Prostate gland (tissue), 2 donors: ENCODE results near the gene BICD1. TPM values are rescaled to one million over a fixed set of nuclear protein-coding genes. Genes with fewer than 3 reads are reported as not detected.

Experiments used
- DNase-seq: peaks from one replicate; pipeline ENCODE4 v3.0.0-alpha.2; 2019; ENCODE audit warnings: low spot score
- H3K27ac ChIP-seq, 2 donors: fragments of 200-600 bp; sonication (generic); 2 replicates each; pipeline ENCODE4 v1.5.1; 2017 to 2019
- H3K27me3 ChIP-seq: fragments of 200-600 bp; sonication (generic); replicated peaks from 2 replicates; pipeline ENCODE4 v1.5.1; 2019; ENCODE audit not compliant: insufficient read depth
- H3K36me3 ChIP-seq, 2 donors: fragments of 200-600 bp; sonication (generic); 1 replicate in 1 of 2; 2 replicates in 1 of 2; pipeline versions ENCODE4 v1.5.1 to v1.8.1; 2017 to 2019
- H3K4me1 ChIP-seq: fragments of 200-600 bp; sonication (generic); replicated peaks from 2 replicates; pipeline ENCODE4 v1.5.1; 2019
- H3K4me3 ChIP-seq, 2 donors: fragments of 200-600 bp; sonication (generic); 2 replicates each; pipeline ENCODE4 v1.5.1; 2017 to 2019
- H3K9me3 ChIP-seq: fragments of 200-600 bp; sonication (generic); 2 replicates; pipeline ENCODE4 v1.5.1; 2017
- POLR2A ChIP-seq: fragments of 450-650 bp; IDR thresholded peaks from one replicate; pipeline ENCODE4 v1.6.1; 2016; ENCODE audit warnings: antibody characterized with exemption, mild to moderate bottlenecking
- POLR2AphosphoS5 ChIP-seq: sonication (generic); formaldehyde crosslinking; IDR thresholded peaks from one replicate; pipeline ENCODE4 v1.6.1; 2017; ENCODE audit warnings: antibody characterized with exemption
- WGBS: methylation state at CpG from one replicate; pipeline ENCODE4 v1.1.5; 2018; 5-methylcytosine and 5-hydroxymethylcytosine counted together
- intact Hi-C: fragments of 100-400 bp; cut with DNase I; formaldehyde crosslinking; loops from one replicate; pipeline ENCODE4 v1.14.2; 2022
- total RNA-seq, 2 donors: library from RNA; depleted of rRNA; stranded (reverse); fragments of >200 nt; gene quantifications; one replicate each; pipeline ENCODE4 v1.1.0, GENCODE V29; 2016
- TF ChIP-seq, protein P1 (sequence below), 4 experiments: fragments of 200-600 bp in 2 of 4; fragments of 450-650 bp in 2 of 4; sonication (generic) in 2 of 4; IDR thresholded peaks; 1 replicate in 3 of 4; 2 replicates in 1 of 4; pipeline ENCODE4 v1.5.1; 2016 to 2019; ENCODE audit warnings: antibody characterized with exemption in 4 of 4, mild to moderate bottlenecking in 2 of 4, moderate library complexity in 2 of 4

The BICD1 gene
- total RNA-seq, 2 donors from 2014 or later, result 8.6 to 26.2 TPM

DNA sequence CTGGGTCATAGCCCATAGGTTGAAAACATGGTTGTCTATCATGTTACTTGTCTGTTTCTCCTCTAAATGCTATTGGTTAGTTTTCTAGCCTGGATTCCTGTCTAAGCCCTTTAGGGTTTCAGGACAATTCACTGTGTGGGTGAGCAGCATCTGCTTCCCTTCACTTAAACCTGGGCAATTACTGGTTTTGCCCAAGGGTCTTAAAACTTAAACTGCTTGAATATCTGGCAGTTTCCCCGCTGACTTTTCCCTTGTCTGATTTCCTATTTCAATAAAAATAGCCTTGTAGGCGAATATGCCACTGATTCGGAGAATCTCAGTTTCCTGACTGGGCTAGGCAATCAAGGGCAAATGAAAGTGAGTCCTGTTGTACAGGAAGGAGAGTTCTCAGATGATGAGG lies 154.0 kb downstream of the BICD1 start:
- no peaks in the 10 kb centered on the region for H3K36me3 ChIP-seq
- H3K27ac ChIP-seq, result no peak overlapping the region
- WGBS, result 76% methylated on average over 3 of the region's 3 CpGs
- TF ChIP-seq, protein P1, sequence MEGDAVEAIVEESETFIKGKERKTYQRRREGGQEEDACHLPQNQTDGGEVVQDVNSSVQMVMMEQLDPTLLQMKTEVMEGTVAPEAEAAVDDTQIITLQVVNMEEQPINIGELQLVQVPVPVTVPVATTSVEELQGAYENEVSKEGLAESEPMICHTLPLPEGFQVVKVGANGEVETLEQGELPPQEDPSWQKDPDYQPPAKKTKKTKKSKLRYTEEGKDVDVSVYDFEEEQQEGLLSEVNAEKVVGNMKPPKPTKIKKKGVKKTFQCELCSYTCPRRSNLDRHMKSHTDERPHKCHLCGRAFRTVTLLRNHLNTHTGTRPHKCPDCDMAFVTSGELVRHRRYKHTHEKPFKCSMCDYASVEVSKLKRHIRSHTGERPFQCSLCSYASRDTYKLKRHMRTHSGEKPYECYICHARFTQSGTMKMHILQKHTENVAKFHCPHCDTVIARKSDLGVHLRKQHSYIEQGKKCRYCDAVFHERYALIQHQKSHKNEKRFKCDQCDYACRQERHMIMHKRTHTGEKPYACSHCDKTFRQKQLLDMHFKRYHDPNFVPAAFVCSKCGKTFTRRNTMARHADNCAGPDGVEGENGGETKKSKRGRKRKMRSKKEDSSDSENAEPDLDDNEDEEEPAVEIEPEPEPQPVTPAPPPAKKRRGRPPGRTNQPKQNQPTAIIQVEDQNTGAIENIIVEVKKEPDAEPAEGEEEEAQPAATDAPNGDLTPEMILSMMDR (IDR thresholded peaks at IDR 0.05), result no peak
- TF ChIP-seq POLR2A (no peak), POLR2AphosphoS5 (no peak)
- no peak overlapping the region for H3K4me3 ChIP-seq
- DNase-seq, result no peak
- H3K9me3 ChIP-seq, result no peaks in the 10 kb centered on the region
- no peaks in the 10 kb centered on the region for H3K4me1 ChIP-seq
- intact Hi-C loops, result no loop called here
- no peaks in the 10 kb centered on the region for H3K27me3 ChIP-seq

DNA sequence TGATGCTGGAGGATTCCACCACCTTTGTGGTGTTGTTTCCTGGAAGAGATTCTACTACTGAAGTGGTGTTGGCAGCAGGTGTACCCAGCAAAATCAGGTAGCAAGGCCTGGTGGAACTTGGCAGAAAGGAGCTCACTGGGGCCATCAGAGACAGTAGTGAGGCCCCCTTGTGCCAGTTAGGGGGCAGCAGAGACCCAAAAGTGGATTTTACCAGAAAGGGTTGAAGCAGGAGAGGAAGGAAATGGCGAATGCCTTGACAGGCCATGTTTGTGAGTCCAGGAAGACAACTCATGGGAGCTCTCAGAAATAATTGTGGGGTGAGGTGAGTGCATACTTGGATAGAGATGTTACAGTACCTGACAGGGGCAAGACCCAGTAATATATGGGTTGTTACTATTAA lies 155.0 kb downstream of the BICD1 start:
- intact Hi-C loops, result no loop called here
- TF ChIP-seq POLR2A, result no peak
- TF ChIP-seq, protein P1 (IDR thresholded peaks at IDR 0.05), result no peak
- Histone ChIP-seq H3K27me3 (no peaks in the 10 kb centered on the region), H3K36me3 (no peaks in the 10 kb centered on the region), H3K4me3 (no peak overlapping the region), H3K9me3 (no peaks in the 10 kb centered on the region), H3K27ac (no peak overlapping the region), H3K4me1 (no peaks in the 10 kb centered on the region)
- DNase-seq, result no peak
- WGBS, result 96% methylated on average over 1 of the region's 1 CpG

DNA sequence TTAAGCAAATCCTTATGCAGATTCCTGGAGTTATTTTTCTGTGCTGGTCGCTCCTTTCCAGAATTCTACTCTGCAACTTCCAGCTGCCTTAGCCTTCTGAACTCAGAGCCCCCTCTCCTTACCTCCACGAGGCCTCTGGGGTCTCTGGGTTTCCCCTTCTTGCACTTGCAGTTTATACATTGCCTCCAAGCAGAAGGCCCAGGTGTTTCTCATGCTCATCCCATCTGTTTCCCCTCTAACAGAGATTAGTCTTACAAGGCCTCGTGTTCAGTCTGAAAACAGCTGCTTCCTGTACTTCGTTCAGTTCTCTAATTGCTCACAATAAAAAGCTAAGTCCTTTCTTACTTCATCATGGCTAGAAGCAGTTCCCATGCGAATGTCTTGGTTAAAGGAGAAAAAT lies 158.3 kb downstream of the BICD1 start:
- no peaks in the 10 kb centered on the region for H3K36me3 ChIP-seq
- no peaks in the 10 kb centered on the region for H3K4me1 ChIP-seq
- no peak overlapping the region for H3K4me3 ChIP-seq
- H3K9me3 ChIP-seq, result no peaks in the 10 kb centered on the region
- no peak for DNase-seq
- intact Hi-C loops, result no loop called here
- H3K27me3 ChIP-seq, result no peaks in the 10 kb centered on the region
- H3K27ac ChIP-seq, result no peak overlapping the region
- TF ChIP-seq, protein P1 (IDR thresholded peaks at IDR 0.05), result no peak
- TF ChIP-seq POLR2AphosphoS5 (no peak), POLR2A (no peak)
- WGBS, result 65% methylated on average over 5 of the region's 5 CpGs

DNA sequence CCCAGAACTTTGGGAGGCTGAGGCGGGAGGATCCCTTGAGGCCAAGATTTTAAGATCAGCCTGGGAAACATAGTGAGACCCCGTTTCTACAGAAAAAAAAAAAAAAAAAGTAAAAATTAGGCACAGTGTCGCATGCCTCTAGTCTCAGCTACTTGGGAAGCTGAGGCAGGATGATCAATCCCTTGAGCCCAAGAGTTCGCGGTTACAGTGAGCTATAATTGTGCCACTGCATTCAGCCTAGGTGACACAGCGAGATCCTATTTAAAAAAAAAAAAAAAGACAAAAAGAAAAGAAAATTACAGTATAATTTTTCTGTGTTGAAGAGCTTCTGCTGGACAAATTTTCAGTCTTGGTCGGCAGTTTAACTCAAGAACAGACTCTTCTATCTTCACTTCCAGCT lies 158.8 kb downstream of the BICD1 start:
- TF ChIP-seq POLR2A (no peak), POLR2AphosphoS5 (no peak)
- TF ChIP-seq, protein P1 (IDR thresholded peaks at IDR 0.05), result no peak
- Histone ChIP-seq H3K4me3 (no peak overlapping the region), H3K36me3 (no peaks in the 10 kb centered on the region), H3K27me3 (no peaks in the 10 kb centered on the region), H3K9me3 (no peaks in the 10 kb centered on the region), H3K27ac (no peak overlapping the region), H3K4me1 (no peaks in the 10 kb centered on the region)
- no peak for DNase-seq
- 79% methylated on average over 7 of the region's 7 CpGs for WGBS
- intact Hi-C loops, result no loop called here

DNA sequence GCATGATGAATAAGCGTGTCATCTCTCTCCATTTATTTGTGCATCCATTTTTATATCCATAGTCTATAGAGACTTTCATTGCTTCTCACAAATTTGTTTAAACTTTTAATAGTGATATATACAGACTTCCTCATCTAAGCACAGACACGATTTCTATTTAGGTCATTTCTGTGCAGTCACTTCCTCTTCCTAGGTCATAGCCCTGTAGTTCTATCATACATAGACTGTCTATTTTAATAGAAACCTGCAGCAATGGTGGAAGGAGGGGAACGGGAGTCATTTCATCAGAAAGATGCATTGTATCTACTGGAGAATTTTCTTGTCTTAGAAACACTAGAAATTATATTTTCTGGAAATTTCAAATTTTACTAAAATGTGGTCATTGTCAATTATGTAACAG lies 159.3 kb downstream of the BICD1 start:
- WGBS, result 61% methylated on average over 3 of the region's 3 CpGs
- TF ChIP-seq POLR2A, result no peak
- no peak for TF ChIP-seq POLR2AphosphoS5
- TF ChIP-seq, protein P1 (IDR thresholded peaks at IDR 0.05), result no peak
- Histone ChIP-seq H3K27me3 (no peaks in the 10 kb centered on the region), H3K4me3 (no peak overlapping the region), H3K4me1 (no peaks in the 10 kb centered on the region), H3K36me3 (no peaks in the 10 kb centered on the region), H3K9me3 (no peaks in the 10 kb centered on the region), H3K27ac (no peak overlapping the region)
- DNase-seq, result no peak
- intact Hi-C loops, result no loop called here
